Suprapubic skin (tissue), 4 donors: ENCODE data around the gene INSC. TPM values are rescaled to one million over a fixed set of nuclear protein-coding genes. Genes with fewer than 3 reads are reported as not detected.

Experiments
- DNase-seq, 2 donors: peaks; one replicate each; pipeline ENCODE4 v3.0.0-alpha.2; 2019; ENCODE audit warnings: low spot score in 2 of 2
- H3K27ac ChIP-seq: fragments of 200-600 bp; sonication (generic); one replicate; pipeline ENCODE4 v1.5.1; 2019
- H3K27me3 ChIP-seq: fragments of 200-600 bp; sonication (generic); one replicate; pipeline ENCODE4 v1.5.1; 2019
- H3K36me3 ChIP-seq: fragments of 200-600 bp; sonication (generic); one replicate; pipeline ENCODE4 v1.5.1; 2019
- H3K4me1 ChIP-seq: fragments of 200-600 bp; sonication (generic); one replicate; pipeline ENCODE4 v1.5.1; 2019
- H3K4me3 ChIP-seq: fragments of 200-600 bp; sonication (generic); one replicate; pipeline ENCODE4 v1.5.1; 2019; ENCODE audit warnings: mild to moderate bottlenecking
- H3K9me3 ChIP-seq: fragments of 200-600 bp; sonication (generic); one replicate; pipeline ENCODE4 v1.5.1; 2019
- CTCF ChIP-seq, 2 donors: fragments of 200-600 bp in 1 of 2; fragments of 450-650 bp in 1 of 2; sonication (generic) in 1 of 2; IDR thresholded peaks; one replicate each; pipeline ENCODE4 v1.5.1; 2016 to 2019; ENCODE audit warnings: antibody characterized with exemption in 2 of 2, mild to moderate bottlenecking in 1 of 2, moderate library complexity in 1 of 2
- EP300 ChIP-seq: sonication (generic); formaldehyde crosslinking; IDR thresholded peaks from one replicate; pipeline ENCODE4 v1.6.1; 2017; ENCODE audit warnings: antibody characterized with exemption
- POLR2A ChIP-seq, 2 donors: fragments of 450-650 bp; IDR thresholded peaks; one replicate each; pipeline ENCODE4 v1.6.1; 2017; ENCODE audit warnings: antibody characterized with exemption in 2 of 2, mild to moderate bottlenecking in 2 of 2, moderate library complexity in 2 of 2
- POLR2AphosphoS5 ChIP-seq, 3 donors: sonication (generic); formaldehyde crosslinking; IDR thresholded peaks; one replicate each; pipeline ENCODE4 v1.6.1; 2017; ENCODE audit warnings: antibody characterized with exemption in 3 of 3
- WGBS: methylation state at CpG from one replicate; pipeline ENCODE4 v1.1.5; 2018; 5-methylcytosine and 5-hydroxymethylcytosine counted together
- total RNA-seq, 4 donors: library from RNA; depleted of rRNA; stranded (reverse); fragments of >200 nt; gene quantifications; one replicate each; pipeline ENCODE4 v1.1.0, GENCODE V29; 2016

Gene INSC
- total RNA-seq, 4 donors from 2014 or later: 0.16 to 0.34 (median 0.32) TPM; not detected in 1

- Histone ChIP-seq H3K27ac (no peak overlapping the region), H3K4me3 (no peak overlapping the region), H3K27me3 (no peaks in the 10 kb centered on the region), H3K4me1 (no peaks in the 10 kb centered on the region), H3K9me3 (no peaks in the 10 kb centered on the region), H3K36me3 (no peaks in the 10 kb centered on the region)
- WGBS: 83% methylated on average over 8 of the region's 8 CpGs
- no peak for DNase-seq
- TF ChIP-seq CTCF (IDR thresholded peaks at IDR 0.05): no peak
- TF ChIP-seq POLR2AphosphoS5 (IDR thresholded peaks at IDR 0.05): no peak
- TF ChIP-seq EP300: no peak
- no peak for TF ChIP-seq POLR2A (IDR thresholded peaks at IDR 0.05)
These were observed 8.3 kb upstream of the INSC start for GRCh38 chr11:15106201-15106965.

GRCh38 chr11:15107730-15108515 is 6.8 kb upstream of the INSC start:
- TF ChIP-seq EP300: no peak
- TF ChIP-seq CTCF (IDR thresholded peaks at IDR 0.05): no peak
- no peak for TF ChIP-seq POLR2AphosphoS5 (IDR thresholded peaks at IDR 0.05)
- no peak for TF ChIP-seq POLR2A (IDR thresholded peaks at IDR 0.05)
- no peaks in the 10 kb centered on the region for H3K27me3 ChIP-seq
- WGBS: 75% methylated on average over 4 of the region's 4 CpGs
- H3K27ac ChIP-seq: no peak overlapping the region
- no peaks in the 10 kb centered on the region for H3K4me1 ChIP-seq
- DNase-seq: no peak
- no peak overlapping the region for H3K4me3 ChIP-seq
- H3K9me3 ChIP-seq: no peaks in the 10 kb centered on the region
- no peaks in the 10 kb centered on the region for H3K36me3 ChIP-seq

- no peaks in the 10 kb centered on the region for H3K4me1 ChIP-seq
These were observed 6.1 kb upstream of the INSC start for GRCh38 chr11:15108592-15109130.

GRCh38 chr11:15109602-15110001 is 5.1 kb upstream of the INSC start:
- Histone ChIP-seq H3K4me3 (no peak overlapping the region), H3K9me3 (no peaks in the 10 kb centered on the region), H3K27me3 (peaks cover 5% of the 10 kb centered on the region), H3K4me1 (peaks cover 3% of the 10 kb centered on the region), H3K36me3 (no peaks in the 10 kb centered on the region), H3K27ac (no peak overlapping the region)
- DNase-seq: no peak
- no peak for TF ChIP-seq CTCF (IDR thresholded peaks at IDR 0.05)
- no peak for TF ChIP-seq EP300
- TF ChIP-seq POLR2AphosphoS5 (IDR thresholded peaks at IDR 0.05): no peak
- no peak for TF ChIP-seq POLR2A (IDR thresholded peaks at IDR 0.05)
- 75% methylated on average over 2 of the region's 2 CpGs for WGBS

More at GRCh38 chr11:15108592-15109130, 6.1 kb upstream of the INSC start:
- Histone ChIP-seq H3K27ac (no peak overlapping the region), H3K4me3 (no peak overlapping the region), H3K9me3 (no peaks in the 10 kb centered on the region), H3K36me3 (no peaks in the 10 kb centered on the region), H3K27me3 (no peaks in the 10 kb centered on the region)
- 95% methylated on average over 2 of the region's 2 CpGs for WGBS
- no peak for DNase-seq
- TF ChIP-seq POLR2A (IDR thresholded peaks at IDR 0.05) (no peak), EP300 (no peak), POLR2AphosphoS5 (IDR thresholded peaks at IDR 0.05) (no peak), CTCF (IDR thresholded peaks at IDR 0.05) (no peak)

GRCh38 chr11:15111215-15111614 is 3.5 kb upstream of the INSC start:
- no peaks in the 10 kb centered on the region for H3K36me3 ChIP-seq
- DNase-seq: no peak
- H3K27me3 ChIP-seq: peaks cover 21% of the 10 kb centered on the region
- WGBS: 95% methylated on average over 3 of the region's 3 CpGs
- H3K4me1 ChIP-seq: peaks cover 8% of the 10 kb centered on the region
- no peak overlapping the region for H3K27ac ChIP-seq
- no peaks in the 10 kb centered on the region for H3K9me3 ChIP-seq
- no peak overlapping the region for H3K4me3 ChIP-seq
- TF ChIP-seq CTCF (IDR thresholded peaks at IDR 0.05): no peak
- TF ChIP-seq POLR2A (IDR thresholded peaks at IDR 0.05): no peak
- no peak for TF ChIP-seq POLR2AphosphoS5 (IDR thresholded peaks at IDR 0.05)
- TF ChIP-seq EP300: no peak
